GM18511 (cell line): Measurements from ENCODE around the gene SYNM.
"Not testable (repeated sequence)": the region's sequence is repeated elsewhere in the genome, so short reads cannot be mapped to it uniquely, and the experiment has no call there.

Experiments
- ATAC-seq: cut with Tn5 transposase; IDR thresholded peaks from one replicate; pipeline ENCODE4 v1.9.1; 2021; ENCODE audit warnings: mild to moderate bottlenecking, moderate library complexity; ENCODE audit not compliant: unreplicated experiment

SYNM gene, protein sequence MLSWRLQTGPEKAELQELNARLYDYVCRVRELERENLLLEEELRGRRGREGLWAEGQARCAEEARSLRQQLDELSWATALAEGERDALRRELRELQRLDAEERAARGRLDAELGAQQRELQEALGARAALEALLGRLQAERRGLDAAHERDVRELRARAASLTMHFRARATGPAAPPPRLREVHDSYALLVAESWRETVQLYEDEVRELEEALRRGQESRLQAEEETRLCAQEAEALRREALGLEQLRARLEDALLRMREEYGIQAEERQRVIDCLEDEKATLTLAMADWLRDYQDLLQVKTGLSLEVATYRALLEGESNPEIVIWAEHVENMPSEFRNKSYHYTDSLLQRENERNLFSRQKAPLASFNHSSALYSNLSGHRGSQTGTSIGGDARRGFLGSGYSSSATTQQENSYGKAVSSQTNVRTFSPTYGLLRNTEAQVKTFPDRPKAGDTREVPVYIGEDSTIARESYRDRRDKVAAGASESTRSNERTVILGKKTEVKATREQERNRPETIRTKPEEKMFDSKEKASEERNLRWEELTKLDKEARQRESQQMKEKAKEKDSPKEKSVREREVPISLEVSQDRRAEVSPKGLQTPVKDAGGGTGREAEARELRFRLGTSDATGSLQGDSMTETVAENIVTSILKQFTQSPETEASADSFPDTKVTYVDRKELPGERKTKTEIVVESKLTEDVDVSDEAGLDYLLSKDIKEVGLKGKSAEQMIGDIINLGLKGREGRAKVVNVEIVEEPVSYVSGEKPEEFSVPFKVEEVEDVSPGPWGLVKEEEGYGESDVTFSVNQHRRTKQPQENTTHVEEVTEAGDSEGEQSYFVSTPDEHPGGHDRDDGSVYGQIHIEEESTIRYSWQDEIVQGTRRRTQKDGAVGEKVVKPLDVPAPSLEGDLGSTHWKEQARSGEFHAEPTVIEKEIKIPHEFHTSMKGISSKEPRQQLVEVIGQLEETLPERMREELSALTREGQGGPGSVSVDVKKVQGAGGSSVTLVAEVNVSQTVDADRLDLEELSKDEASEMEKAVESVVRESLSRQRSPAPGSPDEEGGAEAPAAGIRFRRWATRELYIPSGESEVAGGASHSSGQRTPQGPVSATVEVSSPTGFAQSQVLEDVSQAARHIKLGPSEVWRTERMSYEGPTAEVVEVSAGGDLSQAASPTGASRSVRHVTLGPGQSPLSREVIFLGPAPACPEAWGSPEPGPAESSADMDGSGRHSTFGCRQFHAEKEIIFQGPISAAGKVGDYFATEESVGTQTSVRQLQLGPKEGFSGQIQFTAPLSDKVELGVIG (N-terminal part only)

DNA sequence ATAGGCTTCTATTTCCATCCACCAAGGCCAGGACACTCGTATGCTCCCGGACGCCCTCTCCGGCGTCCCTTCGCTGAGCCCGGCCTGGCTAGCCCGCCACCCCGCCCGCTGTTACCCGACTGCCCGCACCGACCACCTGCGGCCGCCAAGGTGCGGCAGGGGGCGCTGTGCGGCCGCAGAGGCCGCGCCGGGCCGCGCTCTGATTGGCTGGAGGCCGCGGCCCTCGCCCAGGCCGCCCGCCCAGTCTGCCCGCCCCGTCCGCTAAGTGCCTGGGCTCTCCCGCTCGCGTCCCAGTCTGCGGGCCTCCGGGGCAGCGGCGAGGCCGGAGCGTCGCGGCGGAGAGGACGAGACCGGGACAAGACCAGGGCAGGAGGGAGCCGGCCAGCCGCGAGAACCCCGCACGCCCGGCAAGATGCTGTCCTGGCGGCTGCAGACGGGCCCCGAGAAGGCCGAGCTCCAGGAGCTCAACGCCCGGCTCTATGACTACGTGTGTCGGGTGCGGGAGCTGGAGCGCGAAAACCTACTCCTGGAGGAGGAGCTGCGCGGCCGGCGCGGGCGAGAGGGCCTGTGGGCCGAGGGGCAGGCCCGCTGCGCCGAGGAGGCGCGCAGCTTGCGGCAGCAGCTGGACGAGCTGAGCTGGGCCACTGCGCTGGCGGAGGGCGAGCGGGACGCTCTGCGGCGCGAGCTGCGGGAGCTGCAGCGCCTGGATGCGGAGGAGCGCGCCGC, at the start of gene SYNM:
TSS of gene SYNM (plus strand) at position 293 of the 726 bp plus-strand sequence. CDS start at position 413, 120 bp downstream.
- ATAC-seq = peak; percentile 72

DNA sequence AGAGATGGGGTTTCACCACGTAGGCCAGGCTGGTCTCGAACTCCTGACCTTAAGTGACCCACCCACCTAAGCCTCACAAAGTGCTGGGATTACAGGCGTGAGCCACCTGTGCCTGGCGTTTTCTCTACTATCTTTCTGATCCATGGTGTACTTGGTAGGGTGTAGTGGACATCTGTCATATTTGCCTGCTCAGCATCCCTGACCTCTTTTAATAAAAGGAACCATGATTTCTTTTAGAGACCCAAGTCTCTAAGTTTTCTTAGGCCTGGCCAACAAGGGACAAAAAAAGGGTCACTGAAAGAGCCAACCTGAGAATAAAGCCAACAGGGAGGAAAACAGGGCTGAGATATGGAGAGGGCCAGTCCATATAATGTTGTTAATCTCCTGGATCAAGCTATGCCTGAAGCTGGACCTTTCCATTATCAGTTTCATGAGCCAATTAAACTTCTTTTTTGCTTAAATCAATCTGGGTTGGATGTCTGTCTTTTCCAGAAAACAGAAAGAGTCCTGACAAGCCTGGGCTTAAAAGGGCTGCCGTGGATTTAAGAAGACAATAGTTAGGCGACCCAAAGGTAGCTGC, 49.2 kb upstream of the SYNM start:
- ATAC-seq = no peak

DNA sequence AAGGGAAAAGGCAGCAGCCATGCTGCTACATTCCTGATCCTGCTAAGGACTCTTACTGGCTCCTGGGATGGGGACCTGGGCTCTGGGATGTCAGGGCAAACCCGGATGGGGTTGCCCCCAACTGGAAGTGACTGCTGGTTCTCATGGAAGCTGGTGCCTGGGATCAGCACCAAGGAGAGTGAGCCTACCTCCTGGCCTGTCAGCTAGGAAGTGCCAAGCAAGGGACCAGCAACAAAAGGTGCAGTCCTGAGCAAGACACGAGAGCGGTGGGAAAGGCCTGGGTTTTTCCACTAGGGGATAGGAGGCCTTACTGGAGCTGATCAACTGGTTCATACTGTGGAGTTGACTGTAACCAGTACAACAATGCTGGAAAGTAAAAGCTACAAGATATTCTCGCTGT, 47.9 kb upstream of the SYNM start:
- ATAC-seq = no peak

DNA sequence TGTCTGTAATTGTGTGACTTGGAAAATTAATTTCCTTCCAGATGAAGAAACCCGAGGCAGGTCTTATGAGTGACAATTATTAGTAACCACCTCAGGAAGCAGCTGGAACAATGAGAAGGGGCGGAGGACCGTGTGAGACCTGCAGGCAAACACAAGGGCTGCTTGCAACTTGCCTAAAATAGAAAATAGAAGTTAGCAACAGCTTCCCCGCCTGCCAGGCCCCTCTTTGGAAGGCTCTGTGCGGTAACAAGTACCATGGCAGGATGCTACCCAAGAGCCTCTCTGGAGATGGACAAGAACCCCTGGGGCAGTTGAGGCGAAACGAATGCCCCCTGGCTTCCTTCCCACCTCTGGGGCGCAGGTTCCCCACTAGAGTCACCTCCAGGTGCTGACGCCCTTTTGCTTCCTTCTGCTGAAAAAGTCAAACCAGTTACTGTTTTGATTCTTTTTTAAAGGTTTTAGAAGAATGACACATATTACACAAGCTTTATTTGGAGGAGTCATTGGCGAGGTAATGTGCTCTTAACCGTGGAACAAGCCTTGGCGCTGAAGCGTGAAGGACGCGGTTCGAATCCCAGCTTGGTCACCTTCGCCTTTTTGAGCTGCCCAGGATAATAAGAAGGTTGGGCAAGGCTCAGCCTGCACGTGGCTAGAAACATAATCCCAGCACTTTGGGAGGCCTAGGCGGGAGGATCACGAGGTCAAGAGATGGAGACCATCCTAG, 47.0 kb upstream of the SYNM start:
- ATAC-seq = peak; percentile 52

DNA sequence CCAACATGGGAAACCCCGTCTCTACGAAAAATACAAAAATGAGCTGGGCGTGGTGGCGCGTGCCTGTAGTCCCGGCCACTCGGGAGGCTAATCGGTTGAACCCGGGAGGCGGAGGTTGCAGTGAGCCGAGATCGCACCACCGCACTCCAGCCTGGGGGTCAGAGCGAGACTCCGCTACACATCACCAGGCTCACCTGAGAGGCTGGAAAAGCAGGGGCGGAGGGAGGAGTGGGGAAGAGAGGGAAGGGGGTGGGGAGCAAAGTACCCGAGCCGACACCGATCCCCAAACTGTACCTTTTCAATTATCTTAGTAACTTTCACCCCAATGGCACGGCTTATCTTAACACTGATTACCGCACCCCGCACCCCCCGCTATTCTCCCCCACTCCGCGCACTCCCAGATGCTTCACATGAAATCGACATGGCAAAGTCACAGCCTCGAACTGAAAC, 46.4 kb upstream of the SYNM start:
- ATAC-seq = no peak

DNA sequence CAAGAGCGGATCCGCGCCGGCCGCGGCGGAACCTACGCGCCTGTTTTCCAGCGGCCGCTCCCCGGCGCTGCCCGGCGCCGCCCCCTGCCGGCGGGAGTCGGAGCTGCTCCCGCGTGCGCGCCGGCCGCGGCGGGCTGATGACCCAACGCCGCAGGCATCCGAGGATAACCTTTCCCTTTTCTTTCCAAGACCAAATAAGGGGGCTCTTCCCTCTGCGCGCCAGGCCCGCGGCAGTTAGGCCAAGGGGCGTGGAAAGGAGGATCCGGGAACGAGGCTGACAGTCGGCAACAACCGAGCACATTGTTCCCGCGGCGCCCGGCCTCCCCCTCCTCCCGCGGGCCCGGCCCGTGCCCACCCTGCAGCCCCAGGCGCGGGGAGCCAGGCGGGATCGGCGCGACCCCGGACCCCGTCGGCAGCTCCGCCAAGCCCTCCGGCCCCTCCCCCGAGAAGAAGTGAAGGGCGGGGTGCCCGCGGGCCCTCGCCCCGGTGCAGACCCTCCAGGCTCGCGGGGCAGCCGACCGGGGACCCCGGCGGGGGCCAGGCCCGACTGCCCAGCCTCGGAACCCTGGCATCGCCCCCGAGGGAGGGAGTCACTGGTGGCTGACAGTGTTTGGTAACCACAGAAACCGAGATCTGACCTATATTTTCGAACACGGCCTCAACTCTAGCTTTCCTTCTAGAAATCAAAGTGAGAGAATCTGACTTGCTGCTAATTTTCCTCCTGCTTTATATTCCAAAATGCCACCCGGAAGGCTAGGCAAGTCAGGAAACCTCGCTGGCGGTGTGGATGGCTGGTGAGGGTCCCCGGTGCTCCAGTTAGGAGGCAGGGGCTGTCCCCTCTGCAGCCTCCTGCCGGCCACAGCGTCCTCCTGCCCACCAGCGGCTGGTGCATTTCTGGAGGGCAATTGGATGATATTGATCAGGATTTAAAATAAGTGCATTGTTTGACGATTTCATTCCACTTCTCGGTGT, 45.6 kb upstream of the SYNM start:
- ATAC-seq = peak; percentile 75

DNA sequence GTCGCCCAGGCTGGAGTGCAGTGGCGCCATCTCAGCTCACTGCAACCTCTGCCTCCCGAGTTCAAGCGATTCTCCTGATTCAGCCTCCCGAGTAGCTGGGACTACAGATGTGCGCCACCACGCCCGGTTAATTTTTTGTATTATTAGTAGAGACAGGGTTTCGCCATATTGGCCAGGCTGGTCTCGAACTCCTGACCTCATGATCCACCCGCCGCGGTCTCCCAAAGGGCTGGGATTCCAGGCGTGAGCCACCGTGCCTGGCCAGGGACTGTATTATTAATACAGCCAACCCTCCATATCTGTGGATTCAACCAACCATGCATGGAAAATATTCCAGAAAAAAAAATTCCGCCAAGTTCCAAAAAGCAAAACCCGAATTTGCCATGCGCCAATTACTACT, 44.7 kb upstream of the SYNM start:
- not testable (repeated sequence) for ATAC-seq

DNA sequence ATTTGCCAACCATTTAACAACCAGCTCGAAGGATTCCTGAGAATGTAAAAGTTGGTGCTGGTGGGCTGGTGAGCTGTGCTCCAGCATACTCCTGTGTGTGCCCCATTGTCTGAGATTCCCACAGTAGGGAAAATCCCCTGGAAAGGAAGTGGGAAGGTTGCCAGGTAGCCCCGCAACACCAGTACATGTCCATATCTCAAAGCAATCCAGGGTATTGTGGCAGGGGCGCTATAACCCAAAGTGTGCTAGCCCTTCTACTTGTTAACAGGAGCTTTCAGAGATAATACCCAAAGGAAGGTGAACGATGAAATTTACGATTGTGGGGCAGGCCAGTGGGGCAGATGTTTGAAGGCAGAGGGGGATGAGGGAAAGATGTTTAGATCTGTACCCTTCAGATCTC, 42.7 kb upstream of the SYNM start:
- ATAC-seq = no peak

DNA sequence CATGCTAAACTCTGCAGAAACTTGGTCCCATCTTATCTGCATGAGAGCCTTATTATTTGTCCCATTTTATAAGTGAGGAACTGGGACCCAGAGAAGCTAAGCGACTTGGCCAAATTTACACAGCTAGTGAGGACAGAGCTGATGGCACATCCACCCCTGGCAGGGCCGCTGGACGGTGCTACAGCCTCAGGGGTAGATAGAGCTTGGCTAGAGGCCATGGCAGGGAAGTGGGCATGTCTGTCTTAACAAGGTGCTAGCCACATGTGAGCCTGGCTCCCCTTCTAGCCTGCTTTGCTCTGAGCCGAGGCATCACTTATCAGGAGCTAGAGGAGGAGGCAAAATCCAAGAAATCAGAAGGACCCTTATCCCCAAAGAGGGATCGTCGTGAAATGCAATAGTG, 36.7 kb upstream of the SYNM start:
- no peak for ATAC-seq

DNA sequence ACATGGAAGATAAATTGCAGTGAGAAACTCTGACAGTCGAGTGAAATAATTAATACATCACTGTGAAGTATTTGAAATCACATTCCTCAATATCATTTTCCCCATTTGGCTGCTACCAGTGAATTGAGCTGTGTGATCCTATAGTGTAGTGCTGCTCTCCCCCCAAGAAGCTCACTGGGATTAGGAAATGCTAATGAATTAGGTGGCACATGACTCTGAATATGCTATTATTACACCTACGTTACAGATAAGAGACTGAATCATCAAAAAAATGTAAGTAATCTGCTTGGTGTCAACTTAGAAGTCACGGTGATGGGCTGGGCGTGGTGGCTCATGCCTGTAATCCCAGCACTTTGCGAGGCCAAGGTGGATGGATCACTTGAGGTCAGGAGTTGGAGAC, 34.7 kb upstream of the SYNM start:
- ATAC-seq = no peak

DNA sequence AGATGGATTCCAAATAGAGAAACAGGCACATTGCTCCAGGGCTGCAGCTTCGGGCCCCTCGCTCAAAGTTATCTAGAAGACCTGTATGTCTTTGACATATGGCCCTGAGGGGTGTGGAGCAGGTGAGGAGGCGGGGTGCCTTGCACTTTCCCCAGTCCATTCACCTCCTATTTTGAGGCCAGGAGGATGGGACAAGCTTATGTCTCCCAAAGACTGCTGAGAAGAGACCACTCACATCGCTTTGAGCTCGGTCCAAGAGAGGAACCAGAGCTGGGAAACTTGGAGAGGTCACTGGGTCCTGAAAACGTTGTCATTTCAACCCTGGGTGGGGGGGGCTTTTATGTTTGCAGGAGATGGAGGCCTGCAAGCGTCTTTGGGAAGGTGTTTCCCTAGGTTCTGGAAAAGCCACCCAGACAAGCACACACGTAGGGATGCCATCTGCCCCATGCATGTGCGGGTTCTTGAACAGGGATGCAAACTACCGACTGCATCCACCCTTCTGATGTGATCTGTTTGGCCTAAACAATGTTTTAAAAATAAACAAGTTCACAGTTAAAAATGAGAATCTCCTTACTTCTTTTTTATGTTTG, 33.7 kb upstream of the SYNM start:
- no peak for ATAC-seq

DNA sequence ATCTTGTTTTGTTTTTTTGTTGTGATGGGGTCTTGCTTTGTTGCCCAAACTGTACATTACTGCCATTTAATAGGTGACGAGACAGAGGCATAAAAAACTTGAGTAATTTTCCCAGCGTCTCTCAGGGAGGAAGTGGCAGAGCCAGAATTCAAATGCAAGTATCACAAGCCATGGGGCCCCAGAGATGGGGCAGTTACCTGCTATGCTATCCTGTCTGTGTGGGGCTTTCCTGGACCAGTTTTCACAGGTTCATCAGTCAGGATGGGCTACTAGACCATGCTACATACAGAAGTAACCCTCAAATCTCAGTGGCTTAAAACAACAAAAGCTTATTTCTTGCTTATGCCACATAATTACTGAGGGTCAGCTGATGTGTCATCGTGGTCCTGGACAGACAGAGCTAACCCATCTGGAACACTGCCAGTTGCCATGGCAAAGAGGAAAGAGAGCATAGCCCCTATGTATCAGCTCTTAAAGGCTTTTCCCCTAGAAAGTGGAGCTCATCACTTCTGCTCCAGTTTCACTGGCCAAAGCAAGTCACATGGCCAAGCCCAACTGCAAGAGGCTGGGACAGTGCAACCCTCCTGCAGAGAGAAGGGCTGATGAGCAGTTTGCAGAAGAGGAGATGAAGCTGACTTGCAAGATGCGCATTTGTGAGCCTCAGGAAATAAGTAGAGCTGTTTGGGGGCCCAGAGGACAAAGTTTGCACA, 31.7 kb upstream of the SYNM start:
- peak; percentile 68 for ATAC-seq

DNA sequence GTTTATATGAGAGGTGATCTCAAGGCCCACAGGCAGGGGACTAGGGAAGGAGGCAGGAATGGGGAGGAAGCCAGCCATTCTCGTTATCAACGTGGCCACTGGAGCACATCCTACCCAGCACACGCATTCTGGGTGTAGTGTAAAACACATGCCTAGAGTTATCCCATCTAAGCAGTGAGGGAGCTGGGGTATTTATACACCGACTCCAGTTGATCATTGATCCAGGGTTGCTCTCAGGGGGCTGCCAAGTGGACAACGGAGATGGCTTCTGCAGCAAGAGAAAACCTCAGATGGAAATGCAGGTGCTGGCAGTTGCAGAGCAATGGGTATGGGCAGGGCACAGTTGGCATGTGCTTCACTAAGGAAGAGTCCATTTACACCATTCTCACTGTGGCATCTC, 30.4 kb upstream of the SYNM start:
- no peak for ATAC-seq

DNA sequence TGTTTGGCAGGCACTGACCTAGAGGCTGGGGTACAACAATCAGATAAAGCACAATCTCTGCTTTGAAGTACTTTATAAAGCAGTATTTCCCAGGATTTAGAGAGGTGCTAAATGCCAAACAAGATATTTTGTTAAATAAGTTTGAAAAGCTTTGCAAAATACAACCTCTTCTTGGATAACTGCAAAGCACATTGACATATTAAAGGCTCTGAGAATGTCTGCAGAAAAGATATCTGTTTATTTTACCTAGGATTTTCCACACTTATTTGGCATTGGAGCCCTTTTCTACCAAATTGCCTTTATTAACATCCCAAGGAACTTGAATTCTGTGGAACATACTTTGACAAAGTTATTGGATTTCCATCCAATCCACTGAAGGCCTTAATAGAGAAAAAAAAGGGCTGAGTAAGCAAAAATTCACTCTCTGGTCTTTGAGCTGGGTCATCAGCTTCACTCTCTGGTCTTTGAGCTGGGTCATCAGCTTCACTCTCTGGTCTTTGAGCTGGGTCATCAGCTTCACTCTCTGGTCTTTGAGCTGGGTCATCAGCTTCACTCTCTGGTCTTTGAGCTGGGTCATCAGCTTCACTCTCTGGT, 29.7 kb upstream of the SYNM start:
- not testable (repeated sequence) for ATAC-seq

DNA sequence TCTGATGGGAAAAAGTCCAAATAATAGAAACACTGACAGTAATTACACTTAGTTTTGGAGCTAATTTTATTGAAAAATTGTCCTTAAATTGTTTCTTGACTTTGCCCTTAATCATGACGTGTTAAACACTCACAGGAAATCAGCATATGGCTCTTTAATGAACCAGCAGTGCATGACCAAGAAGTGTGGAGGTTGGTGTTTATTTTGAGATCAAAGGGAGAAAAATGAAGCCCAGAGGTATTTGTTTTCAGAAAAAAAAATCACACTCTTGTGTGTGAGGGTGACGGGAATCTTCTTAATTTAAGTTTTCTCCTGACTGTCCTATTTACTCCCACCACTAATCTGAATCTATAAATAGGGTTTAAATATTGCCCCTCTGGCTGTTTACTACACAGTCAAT, 28.8 kb upstream of the SYNM start:
- ATAC-seq = peak; percentile 21

DNA sequence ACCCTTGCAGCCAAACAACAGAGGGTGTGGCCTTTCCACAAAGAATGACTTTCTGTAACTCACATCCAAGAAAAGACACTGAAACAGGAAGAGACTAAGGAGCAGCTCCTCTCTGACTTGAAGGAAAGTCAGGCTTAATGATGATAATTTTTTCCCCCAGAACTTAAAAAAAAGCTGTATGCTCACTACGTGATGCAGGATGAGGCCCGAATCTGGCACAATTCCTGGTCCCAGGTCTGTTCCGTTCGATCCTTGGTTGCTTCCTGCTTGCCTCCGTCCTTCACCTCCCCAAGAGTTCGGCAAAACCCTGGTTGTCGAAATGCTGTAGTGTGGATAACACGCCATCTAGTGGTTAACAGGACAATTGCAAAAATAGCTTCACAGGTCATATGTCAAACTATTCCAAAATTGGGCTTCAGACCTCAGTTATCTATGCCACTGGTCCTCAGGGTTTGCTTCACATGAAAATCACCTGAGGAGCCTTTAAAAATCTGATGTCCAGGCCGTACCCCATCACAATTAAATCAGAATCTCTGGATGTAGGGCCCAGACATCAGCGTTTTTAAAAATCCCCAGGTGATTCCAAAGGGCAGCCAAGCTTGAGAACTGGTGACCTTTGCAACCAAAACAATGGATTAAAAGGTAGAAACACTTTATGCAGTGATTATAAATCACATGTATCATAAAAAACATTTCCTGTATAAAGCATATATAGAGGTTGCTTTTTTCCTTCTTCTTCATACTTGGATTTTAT, 28.1 kb upstream of the SYNM start:
- ATAC-seq = peak; percentile 83
